ENCODE measurements around the gene PLCH2. TPM values are rescaled to one million over a fixed set of nuclear protein-coding genes. Genes with fewer than 3 reads are reported as not detected.

PLCH2 gene
- total and polyA plus RNA-seq, 2 of the 13 experiments (the other 11 are each of a cell fraction or from before 2014, with no cell fraction given), result 0.15 to 0.67 TPM

DNA sequence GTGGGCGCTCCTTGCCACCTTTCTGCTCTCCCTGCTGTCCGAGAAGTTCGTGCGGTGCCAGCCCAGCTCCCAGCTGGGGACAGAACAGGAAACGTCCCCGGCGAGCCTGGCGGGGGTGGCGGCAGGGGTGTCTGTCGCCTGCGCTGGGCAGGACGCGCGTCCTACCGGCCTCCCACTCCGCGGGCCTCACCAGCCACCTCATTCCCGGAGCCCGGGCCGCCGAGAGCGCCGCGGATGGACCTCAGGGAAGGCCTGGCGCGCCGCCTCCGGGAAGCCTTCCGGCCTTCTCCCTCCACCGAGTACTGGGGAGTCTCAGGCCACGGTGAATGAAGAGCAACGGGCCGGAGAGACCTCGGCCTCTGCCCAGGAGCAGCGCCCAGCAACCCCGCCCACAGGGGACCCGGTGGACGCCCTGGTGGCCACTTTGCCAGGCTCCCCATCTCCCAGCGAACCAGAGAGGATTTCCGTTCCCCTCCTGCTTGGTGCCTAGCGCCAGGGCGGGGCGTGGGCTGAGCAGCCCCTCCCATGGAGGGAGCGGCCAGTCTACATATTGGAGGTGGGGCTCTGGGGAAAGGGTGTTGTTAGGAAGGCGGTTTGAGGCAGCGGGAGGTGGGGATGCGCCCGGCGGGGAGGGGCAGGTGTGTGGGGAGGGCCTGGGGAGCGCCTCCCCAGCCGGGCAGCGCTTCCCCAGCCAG lies 70.6 kb downstream of the PLCH2 start (continued):
- TF ChIP-seq BCL3 (CRISPR knock-in tag; IDR thresholded peaks at IDR 0.05) (no peak), PAX8 (CRISPR knock-in tag; IDR thresholded peaks at IDR 0.05; ENCODE audit: borderline replicate concordance) (no peak), HHEX (CRISPR knock-in tag; IDR thresholded peaks at IDR 0.05) (no peak), ZNF703 (CRISPR knock-in tag; IDR thresholded peaks at IDR 0.05; ENCODE audit: borderline replicate concordance) (peak; percentile 65; the same call in 1 of the 2 replicates), FOXP4 (CRISPR knock-in tag; IDR thresholded peaks at IDR 0.05) (no peak; the same call in 1 of the 2 replicates), NFYB (CRISPR knock-in tag; IDR thresholded peaks at IDR 0.05) (no peak), HNRNPUL1 (IDR thresholded peaks at IDR 0.05; ENCODE audit: low read depth, low read length) (no peak), EZH2 (conservative IDR thresholded peaks at IDR 0.05; ENCODE audit: low read depth, low read length) (no peak), NR1H2 (CRISPR knock-in tag; IDR thresholded peaks at IDR 0.05; ENCODE audit: borderline replicate concordance, low read depth) (no peak), ZNF572 (CRISPR knock-in tag; IDR thresholded peaks at IDR 0.05) (no peak), ZNF460 (CRISPR knock-in tag; IDR thresholded peaks at IDR 0.05; ENCODE audit: borderline replicate concordance) (no peak; the same call in 1 of the 2 replicates), TOPORS (CRISPR knock-in tag; IDR thresholded peaks at IDR 0.05) (no peak), WIZ (CRISPR knock-in tag; IDR thresholded peaks at IDR 0.05) (no peak), ZSCAN30 (CRISPR knock-in tag; IDR thresholded peaks at IDR 0.05) (no peak), ZNF557 (CRISPR knock-in tag; IDR thresholded peaks at IDR 0.05) (no peak), LBX2 (CRISPR knock-in tag; IDR thresholded peaks at IDR 0.05; ENCODE audit: borderline replicate concordance) (no peak), HES4 (CRISPR knock-in tag; IDR thresholded peaks at IDR 0.05; ENCODE audit: borderline replicate concordance) (no peak; the same call in 1 of the 2 replicates), NFYC (CRISPR knock-in tag; IDR thresholded peaks at IDR 0.05) (no peak), ZNF652 (CRISPR knock-in tag; IDR thresholded peaks at IDR 0.05; ENCODE audit: borderline replicate concordance, low read depth) (no peak), MTA3 (CRISPR knock-in tag; IDR thresholded peaks at IDR 0.05) (no peak), MAF1 (CRISPR knock-in tag; IDR thresholded peaks at IDR 0.05; ENCODE audit: borderline replicate concordance) (no peak), SIX1 (CRISPR knock-in tag; IDR thresholded peaks at IDR 0.05; ENCODE audit: borderline replicate concordance) (no peak), TBX3 (IDR thresholded peaks at IDR 0.05; ENCODE audit: borderline replicate concordance) (no peak)
- TF ChIP-seq, protein P1, sequence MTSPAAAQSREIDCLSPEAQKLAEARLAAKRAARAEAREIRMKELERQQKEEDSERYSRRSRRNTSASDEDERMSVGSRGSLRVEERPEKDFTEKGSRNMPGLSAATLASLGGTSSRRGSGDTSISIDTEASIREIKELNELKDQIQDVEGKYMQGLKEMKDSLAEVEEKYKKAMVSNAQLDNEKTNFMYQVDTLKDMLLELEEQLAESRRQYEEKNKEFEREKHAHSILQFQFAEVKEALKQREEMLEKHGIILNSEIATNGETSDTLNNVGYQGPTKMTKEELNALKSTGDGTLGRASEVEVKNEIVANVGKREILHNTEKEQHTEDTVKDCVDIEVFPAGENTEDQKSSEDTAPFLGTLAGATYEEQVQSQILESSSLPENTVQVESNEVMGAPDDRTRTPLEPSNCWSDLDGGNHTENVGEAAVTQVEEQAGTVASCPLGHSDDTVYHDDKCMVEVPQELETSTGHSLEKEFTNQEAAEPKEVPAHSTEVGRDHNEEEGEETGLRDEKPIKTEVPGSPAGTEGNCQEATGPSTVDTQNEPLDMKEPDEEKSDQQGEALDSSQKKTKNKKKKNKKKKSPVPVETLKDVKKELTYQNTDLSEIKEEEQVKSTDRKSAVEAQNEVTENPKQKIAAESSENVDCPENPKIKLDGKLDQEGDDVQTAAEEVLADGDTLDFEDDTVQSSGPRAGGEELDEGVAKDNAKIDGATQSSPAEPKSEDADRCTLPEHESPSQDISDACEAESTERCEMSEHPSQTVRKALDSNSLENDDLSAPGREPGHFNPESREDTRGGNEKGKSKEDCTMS (CRISPR knock-in tag; conservative IDR thresholded peaks at IDR 0.05), result no peak

All from HepG2 (cell line).